GM12892 (cell line): ENCODE measurements around the gene F2RL1.

Experiments used
- POLR2A ChIP-seq: IDR thresholded peaks from 2 replicates; pipeline ENCODE4 v1.6.1; 2011; ENCODE audit warnings: low read depth, low read length, control low read depth
- POLR2AphosphoS5 ChIP-seq: IDR thresholded peaks from 2 replicates; pipeline ENCODE4 v1.6.1; 2011; ENCODE audit warnings: low read depth, low read length, control low read depth
- TAF1 ChIP-seq: IDR thresholded peaks from 2 replicates; pipeline ENCODE4 v1.6.1; 2011; ENCODE audit warnings: low read depth, mild to moderate bottlenecking, control low read depth, low read length, borderline replicate concordance

DNA sequence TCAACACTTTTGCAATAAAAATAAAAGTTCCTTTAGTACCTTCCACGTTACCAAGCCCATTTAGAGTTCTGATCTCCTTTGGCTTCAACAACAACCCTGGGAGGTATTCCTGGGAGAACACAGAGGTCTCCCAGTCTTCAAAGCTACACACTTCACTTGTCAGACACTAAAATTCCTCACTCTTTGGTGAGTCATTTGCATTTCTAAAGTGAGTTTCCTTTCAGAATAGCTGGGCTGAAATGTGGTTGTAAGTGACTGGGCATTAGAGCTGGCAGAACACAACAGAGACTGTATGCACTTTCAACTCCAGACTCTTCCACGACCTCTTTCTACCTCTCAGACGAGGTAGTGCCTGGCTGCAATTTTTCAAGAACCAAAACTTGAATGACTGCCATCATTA lies 11.5 kb upstream of the F2RL1 start:
- TF ChIP-seq POLR2AphosphoS5, result no peak
- no peak for TF ChIP-seq POLR2A
- TF ChIP-seq TAF1, result no peak
